ENCODE results near the gene TNRC18.
"Not testable (repeated sequence)": the region's sequence is repeated elsewhere in the genome, so short reads cannot be mapped to it uniquely, and the experiment has no call there.

The TNRC18 gene

DNA sequence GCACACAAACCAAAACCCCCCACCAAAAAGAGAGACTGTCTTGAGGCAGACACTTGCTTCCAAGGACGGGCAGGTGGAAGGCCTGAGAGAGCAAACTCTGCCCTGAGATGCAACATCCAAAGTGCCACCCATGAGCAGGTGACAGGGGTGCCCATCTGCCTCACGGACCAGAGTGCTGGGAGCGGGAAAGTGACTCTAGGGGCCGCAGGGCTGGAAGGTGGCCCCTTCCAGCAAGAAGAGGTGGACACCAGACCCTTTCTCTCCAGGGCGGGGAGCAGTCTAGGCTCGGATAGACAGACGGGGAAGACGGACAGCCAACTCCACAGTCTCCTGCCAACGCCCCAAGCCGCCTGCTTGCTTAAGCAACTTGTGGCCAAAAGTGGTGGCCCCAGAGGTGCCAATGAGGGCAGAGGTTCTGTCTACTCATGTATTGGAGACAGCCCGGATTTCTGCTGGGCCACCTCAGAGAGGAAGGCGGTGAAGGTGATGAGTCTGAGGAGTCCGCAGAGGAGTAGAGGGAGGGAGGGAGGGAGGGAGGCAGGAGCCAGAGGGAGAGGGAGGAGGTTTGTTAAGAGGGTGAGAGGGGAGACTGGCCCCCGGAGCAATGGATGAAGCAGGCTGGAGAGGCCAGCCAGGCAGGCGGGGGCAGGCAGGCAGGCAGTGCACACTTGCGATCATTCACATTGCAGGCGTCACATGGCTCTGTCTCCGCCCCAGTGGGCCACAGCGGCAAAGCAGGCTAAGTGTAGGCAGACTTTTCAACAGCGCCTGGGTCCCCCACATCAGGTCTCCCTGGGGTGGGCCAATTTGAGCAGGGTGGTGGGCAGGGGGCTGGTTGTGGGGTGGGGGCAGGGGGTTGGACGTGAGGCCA, 75.3 kb downstream of the TNRC18 start:
- no peak for DNase-seq

DNA sequence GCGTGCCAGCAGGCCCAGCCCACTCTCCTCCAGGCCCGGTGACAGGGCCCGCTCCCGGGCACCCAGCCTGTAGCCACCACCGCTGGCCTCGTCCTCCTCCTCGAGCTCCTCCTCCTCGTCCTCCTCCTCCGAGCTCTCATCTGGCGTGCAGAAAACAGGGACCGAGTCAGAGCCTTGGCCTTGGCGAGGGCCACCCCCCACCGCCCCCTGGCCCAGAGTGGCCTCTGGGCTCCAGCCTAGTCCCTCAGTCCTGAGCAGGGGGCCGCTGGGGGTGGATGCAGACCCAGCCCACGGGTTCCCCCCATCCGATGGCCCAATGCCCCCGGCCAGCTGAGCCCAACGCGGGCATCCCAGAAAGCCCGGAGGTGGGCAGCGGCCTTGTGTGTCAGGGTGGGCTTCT, 78.0 kb downstream of the TNRC18 start:
- DNase-seq: no peak

GRCh38 chr7:5345171-5345570, 78.5 kb downstream of the TNRC18 start:
- DNase-seq: no peak

- no peak for DNase-seq
These were observed 79.3 kb downstream of the TNRC18 start for GRCh38 chr7:5344342-5344741.

GRCh38 chr7:5343884-5344283, 79.8 kb downstream of the TNRC18 start:
- no peak for DNase-seq

DNA sequence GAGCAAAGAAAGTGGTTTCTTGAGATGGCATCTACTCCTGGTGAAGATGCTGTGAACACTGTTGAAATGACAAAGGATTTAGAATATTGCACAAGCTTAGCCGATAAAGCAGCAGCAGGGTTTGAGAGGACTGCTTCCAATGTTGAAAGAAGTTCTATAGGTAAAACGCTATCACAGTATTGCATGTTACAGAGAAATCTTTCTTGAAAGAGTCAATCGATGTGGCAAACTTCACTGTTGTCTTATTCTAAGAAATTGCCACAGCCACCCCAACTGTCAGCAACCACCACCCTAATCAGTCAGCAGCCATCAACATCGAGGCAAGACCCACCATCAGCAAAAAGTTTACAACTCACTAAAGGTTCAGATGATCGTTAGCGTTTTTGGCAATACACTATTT, 81.0 kb downstream of the TNRC18 start:
- DNase-seq: no peak

DNA sequence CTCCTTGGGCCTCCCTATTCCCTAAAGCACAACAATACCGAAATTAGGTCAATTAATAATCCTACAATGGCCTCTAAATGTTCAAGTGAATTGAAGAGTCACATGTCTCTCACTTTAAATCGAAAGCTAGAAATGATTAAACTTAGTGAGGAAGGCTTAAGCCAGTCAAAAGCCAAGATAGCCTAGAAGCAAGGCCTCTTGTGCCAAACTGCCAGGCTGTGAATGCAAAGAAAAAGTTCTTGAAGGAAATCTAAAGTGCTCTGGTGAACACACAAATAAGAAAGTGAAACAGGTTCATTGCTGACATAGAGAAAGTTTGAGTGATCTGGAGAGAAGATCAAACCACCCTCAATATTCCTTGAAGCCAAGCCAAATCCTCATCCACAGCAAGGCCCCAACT, 83.7 kb downstream of the TNRC18 start:
- no peak for DNase-seq

- no peak for DNase-seq
These were observed 86.6 kb downstream of the TNRC18 start for GRCh38 chr7:5337047-5337446.

DNA sequence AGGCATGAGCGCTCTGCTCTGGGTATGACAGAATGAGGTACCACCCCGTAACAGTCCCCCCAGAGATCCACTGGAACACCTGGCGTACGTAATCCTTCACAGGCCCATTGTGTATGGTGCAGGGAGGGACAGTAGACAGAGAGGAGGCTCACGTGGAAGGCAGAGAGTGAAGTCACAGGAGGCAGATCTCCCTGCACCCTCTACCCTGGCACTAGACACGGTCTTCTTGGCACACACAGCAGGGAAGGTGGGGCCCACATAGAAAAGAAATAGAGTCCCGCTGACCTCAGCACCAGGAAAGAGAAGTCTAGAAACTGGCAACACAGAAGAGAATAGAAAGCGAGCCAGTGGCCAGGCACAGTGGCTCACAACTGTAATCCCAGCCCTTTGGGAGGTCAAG, 89.0 kb downstream of the TNRC18 start:
- no peak for DNase-seq

GRCh38 chr7:5333121-5334045, 90.3 kb downstream of the TNRC18 start:
- DNase-seq: no peak

- DNase-seq: no peak
These were observed 91.1 kb downstream of the TNRC18 start for GRCh38 chr7:5332579-5332978.

GRCh38 chr7:5330288-5330687, 93.3 kb downstream of the TNRC18 start:
- DNase-seq: no peak

GRCh38 chr7:5324961-5325360, 98.7 kb downstream of the TNRC18 start:
- DNase-seq: no peak

DNA sequence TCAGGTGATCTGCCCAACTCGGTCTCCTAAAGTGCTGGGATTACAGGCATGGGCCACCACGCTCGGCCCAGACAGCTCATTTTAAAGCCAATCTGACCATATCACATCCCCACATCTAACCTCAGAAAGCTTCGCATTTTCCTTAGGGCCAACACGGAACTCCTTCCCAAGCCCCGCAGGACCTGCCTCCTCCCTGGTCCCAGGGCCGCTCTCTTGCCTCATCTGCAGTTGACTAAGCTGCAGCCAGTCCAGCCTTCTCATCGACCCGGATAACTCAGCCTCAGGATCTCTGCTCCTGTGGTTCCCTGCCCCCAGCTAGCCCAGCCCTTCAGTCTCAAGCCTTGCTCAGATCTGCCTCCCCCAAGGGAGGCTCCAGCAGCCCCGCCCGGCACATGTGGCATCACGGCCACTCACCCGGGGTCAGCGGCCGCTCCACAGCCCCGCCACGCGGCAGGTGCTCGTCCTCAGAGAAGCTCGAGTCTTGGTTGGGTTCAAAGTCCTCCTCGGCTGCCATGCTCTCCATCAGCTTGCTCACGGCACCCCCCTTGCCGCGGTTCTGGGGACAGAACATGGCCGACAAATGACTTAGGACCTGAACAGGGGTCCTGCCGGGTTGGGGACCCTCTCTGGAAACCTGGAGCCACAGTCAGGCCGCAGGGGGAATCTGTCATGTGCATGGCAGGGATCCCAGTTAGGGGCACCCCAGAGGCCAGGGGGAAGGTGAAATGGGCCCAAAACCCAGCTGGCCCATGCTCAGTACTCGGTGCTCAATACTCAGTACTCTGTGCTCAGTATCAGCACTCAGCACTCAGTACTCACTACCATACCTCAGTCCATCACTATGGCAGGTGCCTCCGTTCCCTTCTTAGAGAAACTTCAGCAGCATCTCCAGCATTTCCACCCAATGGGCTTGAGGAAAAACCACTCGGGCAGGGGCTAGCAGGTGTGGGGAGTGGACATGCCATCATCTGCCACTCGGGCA, 99.5 kb downstream of the TNRC18 start:
- not testable (repeated sequence) for DNase-seq

- DNase-seq: no peak
These were observed 100.8 kb downstream of the TNRC18 start for GRCh38 chr7:5322621-5323410.

DNA sequence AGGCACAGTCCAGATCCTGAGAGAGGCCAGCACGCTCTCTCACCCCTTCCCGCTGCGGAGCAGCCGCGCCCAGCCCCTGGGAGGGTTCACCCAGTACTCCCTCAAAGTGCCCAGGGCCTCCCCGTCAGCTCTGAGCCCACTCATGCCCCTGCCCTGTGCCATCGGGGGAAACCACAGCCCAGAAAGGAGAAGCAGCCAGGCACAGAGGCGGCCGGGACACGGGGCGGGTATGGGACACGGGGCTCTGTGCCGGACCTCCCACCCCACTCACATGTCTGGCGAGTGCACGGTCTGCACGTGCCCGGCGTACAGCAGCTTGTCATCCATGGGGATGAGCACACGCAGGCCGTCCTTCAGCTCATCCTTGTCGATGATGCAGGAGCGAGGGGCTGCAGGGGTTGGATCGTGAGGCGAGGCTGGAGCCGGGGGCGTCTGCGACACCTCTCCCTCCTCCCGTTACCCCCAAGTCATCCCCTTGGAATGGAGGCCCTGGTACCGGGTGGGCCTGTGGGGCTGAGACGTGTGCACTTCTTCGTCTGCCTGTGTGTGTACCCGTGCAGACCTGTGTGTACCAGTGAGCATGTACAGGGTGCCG, 102.7 kb downstream of the TNRC18 start:
- DNase-seq: no peak

GRCh38 chr7:5320391-5320790, 103.2 kb downstream of the TNRC18 start:
- DNase-seq: no peak

- DNase-seq: not testable (repeated sequence)
These were observed 105.0 kb downstream of the TNRC18 start for GRCh38 chr7:5318613-5319012.

DNA sequence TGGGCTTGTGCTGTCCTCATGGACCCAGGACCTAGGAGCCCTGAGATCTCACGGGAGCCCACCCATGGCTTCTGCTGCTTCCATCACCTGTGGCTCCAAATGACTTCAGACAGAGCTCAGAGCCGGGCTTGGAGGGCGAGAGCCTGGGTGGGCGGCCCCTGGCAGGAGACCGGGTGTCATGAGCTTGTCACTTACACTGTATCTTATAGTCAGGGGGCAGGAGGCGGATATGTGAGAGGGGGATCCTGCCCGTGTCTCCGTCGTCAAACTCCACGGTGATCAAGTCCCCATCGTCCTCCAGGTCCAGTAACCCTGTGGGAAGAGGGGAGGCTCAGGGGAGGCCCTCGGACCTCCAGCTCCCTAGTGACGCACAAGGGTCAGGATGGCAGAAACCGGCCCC, 107.9 kb downstream of the TNRC18 start:
- no peak for DNase-seq

- DNase-seq: no peak
These were observed 108.8 kb downstream of the TNRC18 start for GRCh38 chr7:5314864-5315263.

Measured in activated CD8-positive, alpha-beta memory T cell treated with anti-CD3 and anti-CD28 coated beads for 24 hours (primary cell).